Upper lobe of left lung (tissue), 4 donors: ENCODE data around the gene ACTN1.

Source experiments
- CTCF ChIP-seq, 6 experiments: fragments of 450-650 bp in 4 of 6; fragments of 200-600 bp in 2 of 6; sonication (generic) in 2 of 6; IDR thresholded peaks; one replicate each; pipeline ENCODE4 v1.5.1; 2016 to 2019; ENCODE audit warnings: antibody characterized with exemption in 6 of 6
- EP300 ChIP-seq, 4 donors: sonication (generic); formaldehyde crosslinking; IDR thresholded peaks; one replicate each; pipeline ENCODE4 v1.5.1; 2017; ENCODE audit warnings: antibody characterized with exemption in 4 of 4, control low read depth in 2 of 4
- POLR2A ChIP-seq, 4 donors: fragments of 450-650 bp; IDR thresholded peaks; one replicate each; pipeline ENCODE4 v1.5.1; 2016 to 2017; ENCODE audit warnings: antibody characterized with exemption in 4 of 4, mild to moderate bottlenecking in 2 of 4

DNA sequence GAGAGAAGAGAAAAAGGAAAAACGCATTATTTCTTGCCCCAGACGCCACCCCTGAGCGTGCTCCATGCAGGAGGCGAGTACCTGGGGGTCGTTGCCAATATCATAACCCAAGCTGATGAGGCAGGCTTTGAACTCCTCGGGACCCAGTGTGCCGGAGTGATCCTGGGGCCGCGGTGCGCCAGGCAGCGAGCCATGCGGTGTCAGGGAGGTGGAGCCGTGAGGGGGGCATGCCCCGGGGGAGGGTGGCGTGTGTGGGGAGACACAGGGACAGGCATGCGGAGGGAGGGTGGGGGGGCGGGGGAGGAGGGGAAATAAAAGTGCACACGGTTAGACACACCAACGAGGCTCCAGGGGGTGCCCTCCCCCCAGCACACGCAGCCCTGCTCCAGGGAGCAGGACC, 100.2 kb downstream of the ACTN1 start:
- TF ChIP-seq CTCF (IDR thresholded peaks at IDR 0.05) (no peak), POLR2A (IDR thresholded peaks at IDR 0.05) (no peak), EP300 (IDR thresholded peaks at IDR 0.05) (no peak)
